ENCODE results near the gene CHRNG.
"Not testable (repeated sequence)": the region's sequence is repeated elsewhere in the genome, so short reads cannot be mapped to it uniquely, and the experiment has no call there.

The CHRNG gene

DNA sequence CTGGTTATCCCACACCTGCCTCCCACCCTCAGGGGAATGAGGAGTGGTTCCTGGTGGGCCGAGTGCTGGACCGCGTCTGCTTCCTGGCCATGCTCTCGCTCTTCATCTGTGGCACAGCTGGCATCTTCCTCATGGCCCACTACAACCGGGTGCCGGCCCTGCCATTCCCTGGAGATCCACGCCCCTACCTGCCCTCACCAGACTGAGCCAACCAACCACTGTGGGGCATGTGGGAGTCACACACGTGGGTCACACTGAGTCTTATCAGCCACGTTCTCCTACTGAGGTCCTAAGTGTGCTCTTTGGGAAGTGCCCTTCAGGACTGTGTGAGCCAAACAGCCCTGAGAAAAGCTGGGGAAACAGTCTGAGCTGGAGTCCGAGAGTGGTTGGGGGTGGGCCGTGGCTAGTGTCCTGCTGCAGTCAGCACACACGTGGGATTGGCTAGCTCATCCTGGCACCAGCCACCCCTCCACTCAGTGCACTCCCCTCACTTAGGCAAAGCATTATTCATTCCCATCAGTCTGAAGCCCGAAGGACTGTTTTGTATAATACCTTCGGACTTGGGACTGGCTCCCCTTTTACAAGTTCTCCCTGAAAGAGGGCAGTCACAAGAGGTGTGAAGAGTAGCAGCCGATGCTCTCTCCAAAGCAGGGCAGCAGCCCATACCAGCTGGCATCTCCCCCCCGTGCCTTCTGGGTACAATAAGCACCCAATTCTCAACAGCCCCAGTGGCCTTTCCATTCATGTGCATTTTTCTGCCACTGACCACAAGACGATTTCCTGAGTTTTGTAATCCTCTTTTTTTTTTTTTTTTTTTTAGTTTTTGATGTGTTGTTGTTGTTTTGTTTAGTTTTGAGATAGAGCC lies 6.3 kb downstream of the CHRNG start:
- DNase-seq: no peak

DNA sequence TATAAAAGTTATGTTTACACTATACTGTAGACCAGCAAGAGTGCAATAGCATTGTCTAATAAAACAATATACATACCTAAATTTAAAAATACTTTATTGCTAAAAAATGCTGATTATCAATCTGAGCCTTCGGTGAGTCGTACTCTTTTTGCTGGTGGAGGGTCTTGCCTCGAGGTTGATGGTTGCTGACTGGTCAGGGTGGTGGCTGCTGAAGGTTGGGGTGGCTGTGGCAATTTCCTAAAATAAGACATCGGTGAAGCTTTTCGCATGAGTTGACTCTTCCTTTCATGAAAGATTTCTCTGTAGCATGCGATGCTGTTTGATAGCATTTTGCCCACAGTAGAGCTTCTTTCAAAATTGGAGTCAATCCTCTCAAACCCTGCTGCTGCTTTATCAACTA lies 8.5 kb downstream of the CHRNG start:
- DNase-seq: no peak

DNA sequence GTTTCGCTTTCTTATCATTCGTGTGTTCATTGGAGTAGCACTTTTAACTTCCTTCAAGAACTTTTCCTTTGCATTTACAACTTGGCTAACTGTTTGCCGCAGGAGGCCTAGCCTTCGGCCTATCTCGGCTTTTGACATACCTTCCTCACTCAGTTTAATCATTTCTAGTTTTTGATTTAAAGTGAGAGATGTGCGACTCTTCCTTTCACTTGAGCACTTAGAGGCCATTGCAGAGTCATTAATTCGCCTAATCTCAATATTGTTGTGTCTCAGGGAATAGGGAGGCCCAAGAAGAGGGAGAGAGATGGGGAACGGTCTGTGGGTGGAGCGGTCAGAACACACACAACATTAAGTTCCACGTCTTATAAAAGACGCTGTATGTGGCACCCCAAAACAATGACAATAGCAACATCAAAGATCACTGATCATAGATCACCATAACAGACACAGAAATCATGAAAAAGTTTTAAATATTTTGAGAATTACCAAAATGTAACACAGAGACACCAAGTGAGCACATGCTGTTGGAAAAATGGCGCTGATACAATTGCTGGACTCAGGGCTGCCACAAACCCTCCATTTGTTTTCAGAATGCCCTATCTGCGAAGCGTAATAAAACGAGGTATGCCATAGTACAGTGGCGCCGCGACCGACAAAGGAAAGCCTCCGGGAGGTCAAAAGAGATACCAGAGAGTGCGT lies 10.3 kb downstream of the CHRNG start:
- DNase-seq: no peak

DNA sequence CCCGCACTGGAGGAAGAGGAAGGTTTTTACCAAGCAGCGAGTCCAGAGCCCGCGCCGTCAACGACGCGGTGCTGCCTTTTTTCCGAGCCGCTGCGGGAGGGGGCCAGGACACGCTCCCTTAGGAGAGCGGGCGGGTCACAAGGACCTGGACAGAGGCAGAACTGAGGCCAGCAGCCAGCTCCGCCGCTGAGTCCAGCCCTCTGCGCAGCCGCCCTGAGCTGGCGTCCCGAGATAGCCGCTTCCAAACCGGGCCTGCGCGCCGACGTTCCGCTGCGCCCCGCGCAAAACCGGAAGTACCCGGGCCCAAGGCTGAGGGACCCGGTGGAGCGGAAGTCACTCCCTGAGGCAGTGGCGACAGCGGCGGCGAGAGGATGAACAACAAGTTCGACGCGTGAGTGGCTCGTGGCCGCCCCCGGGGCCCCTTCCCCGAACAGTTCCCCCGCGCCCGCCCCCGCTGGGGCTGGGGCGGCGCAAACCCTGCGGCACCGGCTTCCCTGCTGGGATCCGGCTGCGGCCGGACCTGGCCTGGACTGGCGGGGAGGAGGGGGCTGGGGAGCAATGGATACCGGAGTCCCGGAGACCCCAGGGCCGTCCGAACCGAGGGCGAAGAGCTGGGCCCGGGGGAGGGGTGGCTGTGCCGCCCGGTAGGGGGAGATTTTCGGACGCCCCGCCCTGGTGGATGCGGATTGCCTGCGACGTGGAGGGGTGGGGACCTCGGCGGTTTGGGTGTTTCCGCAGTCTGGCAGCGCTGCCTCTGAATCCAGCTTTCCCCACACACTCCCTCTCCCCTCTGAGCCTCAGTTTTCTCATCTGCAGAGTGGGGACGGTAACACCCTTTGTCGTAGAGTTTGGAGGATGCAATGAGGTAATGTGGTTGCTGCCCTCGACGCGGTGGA lies 11.1 kb downstream of the CHRNG start, which contains the start of the genes EIF4E2 and TIGD1:
Gene EIF4E2 (plus strand): TSS at position 336 of the 896 bp plus-strand sequence. CDS start 36 bp downstream, at position 372.
Gene TIGD1 (minus strand): TSS at position 204 of the 896 bp plus-strand sequence. CDS start 675 bp downstream, outside the sequence.
- DNase-seq: peak; percentile 78 to 82

DNA sequence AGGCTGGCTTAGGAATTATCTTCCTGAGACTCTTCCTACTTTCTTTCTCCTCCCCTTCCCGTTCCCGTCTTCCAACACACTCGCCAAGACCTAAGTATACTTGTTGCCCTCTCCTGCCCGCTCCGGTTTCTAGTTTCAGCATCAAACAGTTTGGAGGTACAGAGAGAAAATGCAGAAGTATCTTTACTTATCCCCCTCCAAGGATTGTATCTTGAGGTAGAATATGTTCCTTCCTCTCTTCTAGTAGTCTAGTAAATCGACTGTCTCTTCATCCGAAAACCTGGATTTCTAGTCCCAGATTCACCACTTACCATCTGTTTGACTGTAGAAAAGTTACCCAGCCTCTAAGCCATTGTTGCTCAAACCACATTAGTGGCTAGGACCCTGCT lies 11.8 kb downstream of the CHRNG start:
- DNase-seq: peak in 1 of 2 donors; percentile 20

DNA sequence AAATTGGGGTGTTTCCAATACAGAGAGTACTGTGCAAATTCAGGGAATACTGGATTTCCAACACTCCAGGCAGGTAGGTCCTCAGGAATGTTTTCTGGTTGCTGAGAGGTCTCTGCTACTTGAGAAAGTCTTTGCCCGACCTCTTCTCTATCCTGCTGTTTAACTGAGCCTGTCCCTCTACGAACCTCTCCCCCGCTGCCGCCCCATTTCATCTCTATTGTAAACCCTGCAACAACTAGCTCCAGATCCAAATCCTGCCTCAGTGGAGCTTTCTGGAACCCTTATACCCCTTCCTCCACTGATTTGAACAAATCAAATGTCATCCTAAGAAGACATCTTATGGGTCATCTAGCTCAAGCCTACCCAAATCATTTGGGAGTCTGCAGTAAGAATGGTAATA lies 12.3 kb downstream of the CHRNG start:
- no peak for DNase-seq

DNA sequence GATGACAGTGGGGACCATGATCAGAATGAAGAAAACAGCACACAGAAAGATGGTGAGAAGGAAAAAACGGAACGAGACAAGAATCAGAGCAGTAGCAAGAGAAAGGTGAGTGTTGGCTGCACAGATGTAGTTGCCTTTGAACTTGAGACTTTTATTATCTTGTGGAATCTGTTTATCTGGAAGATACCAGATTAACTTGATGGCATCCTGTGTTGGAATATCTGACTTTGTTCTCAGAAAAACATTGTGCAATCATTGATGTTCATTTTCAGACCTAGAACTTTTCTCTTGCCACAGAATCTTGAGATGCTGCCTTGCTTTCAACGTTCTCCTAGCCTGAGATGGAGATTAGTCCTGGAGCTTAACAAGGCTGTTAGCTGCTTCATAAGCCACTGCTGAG lies 16.9 kb downstream of the CHRNG start:
- no peak for DNase-seq

DNA sequence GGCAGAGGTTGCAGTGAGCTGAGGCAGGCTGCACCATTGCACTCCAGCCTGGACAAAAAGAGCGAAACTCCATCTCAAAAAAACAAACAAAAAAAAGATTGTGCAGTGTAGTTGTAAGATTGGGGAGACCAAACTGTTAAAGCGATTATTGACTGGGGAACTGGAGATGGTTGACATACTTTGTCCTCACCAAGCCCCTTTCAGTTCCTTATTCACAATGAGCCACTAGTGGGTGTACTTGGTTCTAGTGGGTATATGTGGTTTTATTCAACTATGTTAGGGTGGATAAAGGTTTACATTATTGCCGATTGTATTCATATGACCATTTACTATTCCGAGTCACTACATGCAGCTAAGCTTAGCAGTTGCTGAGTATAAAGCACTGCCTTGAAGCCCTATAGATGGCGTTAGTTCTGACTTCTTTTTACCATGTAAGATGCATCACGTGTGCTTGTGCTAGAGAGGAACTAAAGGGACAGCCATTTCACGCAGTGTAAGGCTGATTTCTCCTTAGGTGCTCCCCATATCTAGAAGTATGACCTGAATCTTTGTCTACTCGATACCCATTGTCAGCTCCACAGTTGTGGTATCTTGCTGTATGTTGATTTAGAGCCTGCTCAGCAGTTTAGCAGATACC lies 23.1 kb downstream of the CHRNG start:
- DNase-seq: no peak

DNA sequence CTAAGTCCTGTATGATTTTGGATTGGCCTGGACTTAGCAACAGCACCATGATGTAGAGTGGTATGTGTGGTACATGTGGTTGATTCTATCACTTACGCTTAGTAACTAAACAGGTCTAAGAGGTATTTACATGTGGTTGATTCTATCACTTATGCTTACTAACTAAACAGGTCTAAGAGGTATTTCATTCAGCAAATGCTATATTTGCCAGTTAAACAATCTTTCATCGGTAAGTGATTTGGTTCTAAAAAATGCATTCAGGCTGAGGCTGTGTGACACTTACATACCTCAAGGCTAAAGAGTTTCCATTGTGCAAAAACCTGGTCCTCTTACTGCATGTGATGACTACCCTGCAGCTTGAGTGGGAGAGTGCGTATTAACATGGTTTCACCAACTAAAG lies 24.1 kb downstream of the CHRNG start:
- DNase-seq: no peak

DNA sequence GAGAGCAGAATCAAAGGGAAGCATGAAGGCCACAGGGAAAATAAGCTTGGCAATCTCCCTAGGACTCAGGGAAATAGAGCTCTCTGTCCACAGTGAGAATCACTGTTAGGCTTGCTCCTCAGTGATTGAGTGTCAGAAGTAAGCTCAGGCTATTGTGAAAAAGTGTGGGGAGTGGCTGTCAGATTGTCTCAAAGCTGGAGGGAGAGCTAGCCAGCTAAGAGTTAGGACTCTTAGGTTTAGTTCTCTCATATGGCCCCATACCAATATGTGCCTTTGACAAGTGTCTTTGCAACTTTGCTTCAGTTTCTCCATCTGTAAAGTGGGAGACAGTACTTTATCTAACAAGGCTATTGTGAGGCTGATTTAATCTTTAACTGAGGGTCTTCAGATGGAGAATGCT lies 28.2 kb downstream of the CHRNG start:
- no peak for DNase-seq

DNA sequence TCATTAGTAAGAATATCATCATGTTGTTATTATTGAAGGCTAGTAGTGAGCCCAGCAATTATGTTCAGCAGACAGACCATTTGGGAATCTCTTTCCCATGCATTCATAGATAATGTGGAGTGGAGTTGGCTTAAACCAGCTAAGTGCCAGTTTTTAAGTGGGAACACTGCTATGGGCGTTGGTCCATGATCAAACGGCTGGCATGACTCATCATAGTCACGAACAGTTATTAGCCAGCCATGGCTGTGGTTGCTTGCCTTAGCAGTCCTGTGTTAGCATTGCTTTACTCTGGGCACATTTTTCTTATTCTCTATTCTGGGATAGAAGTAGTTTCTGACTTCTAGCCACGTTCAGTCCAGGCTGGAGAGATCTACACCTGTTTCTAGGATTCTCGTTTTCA lies 28.7 kb downstream of the CHRNG start:
- no peak for DNase-seq

DNA sequence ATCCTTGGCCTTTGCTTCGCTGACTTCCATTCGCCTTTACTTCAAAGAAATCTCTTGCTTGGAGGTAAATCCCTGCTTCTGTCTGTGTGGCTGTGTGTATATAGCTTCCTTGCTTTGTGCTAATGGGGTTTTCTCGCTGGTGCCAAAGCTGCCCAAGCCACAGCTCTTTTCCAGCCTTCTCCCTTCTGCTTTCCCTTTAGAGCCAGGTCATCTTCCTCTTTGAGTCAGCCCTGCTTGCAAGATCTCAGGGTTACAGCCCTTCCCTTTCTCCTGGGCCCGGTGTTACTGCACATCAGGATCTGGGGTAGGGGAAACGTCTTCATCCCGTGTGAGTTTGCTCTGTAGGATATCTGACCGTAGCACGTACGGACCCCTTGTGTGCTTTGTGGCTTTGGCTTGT lies 30.0 kb downstream of the CHRNG start:
- DNase-seq: no peak

DNA sequence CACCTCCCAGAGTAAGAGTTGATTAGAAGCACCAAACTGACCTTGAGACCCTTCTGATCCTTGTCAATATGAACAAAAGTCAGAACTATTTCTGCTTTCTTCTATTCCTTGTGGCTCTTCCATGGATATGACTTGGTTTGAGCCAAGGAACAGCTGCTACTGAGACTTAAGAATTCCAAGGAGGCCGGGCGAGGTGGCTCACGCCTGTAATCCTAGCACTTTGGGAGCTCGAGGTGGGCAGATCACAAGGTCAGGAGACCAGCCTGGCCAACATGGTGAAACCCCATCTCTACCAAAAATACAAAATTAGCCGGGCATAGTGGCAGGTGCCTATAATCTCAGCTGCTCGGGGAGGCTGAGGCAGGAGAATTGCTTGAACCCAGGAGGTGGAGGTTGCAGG lies 31.0 kb downstream of the CHRNG start:
- not testable (repeated sequence) for DNase-seq

DNA sequence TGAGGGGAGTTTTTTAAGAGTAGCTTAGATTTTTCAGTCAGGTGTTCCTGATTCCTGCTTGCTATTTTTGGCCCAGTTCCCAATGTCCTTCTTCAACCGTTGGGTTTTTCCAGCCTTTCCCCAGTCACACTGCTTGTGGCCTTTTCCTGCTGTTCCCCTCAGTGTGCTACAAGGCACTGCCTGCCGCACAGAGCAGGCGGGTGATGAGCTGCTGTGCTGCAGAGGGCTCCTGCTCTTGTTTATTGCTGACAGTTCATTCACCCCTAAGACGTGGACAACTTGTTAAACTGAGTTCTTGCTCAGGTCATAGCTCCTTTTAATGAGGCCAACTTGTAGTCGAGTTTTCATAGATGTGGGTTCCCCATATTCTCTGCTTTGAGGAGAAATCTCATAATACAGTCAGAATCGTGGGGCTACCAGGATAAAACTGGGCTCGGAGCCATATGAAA lies 31.6 kb downstream of the CHRNG start:
- no peak for DNase-seq

DNA sequence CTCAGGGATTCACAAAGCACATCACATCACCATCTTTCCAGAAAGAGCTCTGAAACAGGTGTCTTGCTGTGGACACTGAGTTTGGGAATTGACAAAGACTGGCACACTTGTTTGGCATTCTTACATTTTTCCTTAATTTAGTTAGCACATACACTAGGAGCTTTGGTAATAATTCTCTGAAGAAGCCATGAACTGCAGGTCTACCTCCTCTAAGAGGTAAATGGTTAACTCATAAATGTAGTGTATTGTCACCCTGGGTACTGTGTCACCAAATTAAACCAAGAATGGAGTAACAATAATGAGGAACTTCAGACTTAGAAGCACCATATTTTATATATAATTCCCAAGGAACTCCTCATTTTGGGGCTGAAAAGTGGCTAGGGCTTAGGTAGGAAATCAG lies 33.5 kb downstream of the CHRNG start:
- DNase-seq: no peak

DNA sequence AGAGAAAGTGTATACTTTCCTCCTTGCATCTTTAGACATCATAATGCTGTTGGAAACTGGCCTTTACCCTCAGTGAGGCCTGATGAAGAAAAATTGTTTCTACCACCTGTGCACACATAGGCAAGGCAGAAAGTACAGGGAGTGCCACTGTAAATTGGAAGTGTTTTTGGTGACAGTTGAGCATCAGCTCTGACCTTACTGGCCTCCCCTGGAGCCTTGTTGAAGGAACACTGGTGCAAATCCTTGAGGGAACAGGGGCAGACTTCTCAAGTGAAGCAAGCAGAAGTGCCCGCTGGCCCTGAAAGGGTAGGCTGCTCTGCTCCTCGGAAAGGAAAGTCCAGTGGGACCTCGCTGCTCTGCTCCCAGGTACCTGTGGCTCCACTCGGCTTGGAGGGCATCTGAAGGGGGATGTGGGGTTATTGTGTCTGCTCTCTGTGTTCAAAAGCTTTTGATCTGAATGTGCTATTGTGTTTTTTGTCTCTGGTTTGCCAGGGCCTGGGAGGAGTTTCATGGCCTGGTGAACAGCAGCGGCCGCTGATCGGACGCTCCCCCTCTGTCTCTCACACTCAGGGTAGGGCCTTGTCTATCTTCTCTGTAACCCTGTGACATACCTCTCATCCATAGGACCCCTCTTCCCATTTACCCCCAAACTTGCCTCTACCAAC lies 34.4 kb downstream of the CHRNG start:
- DNase-seq: no peak

DNA sequence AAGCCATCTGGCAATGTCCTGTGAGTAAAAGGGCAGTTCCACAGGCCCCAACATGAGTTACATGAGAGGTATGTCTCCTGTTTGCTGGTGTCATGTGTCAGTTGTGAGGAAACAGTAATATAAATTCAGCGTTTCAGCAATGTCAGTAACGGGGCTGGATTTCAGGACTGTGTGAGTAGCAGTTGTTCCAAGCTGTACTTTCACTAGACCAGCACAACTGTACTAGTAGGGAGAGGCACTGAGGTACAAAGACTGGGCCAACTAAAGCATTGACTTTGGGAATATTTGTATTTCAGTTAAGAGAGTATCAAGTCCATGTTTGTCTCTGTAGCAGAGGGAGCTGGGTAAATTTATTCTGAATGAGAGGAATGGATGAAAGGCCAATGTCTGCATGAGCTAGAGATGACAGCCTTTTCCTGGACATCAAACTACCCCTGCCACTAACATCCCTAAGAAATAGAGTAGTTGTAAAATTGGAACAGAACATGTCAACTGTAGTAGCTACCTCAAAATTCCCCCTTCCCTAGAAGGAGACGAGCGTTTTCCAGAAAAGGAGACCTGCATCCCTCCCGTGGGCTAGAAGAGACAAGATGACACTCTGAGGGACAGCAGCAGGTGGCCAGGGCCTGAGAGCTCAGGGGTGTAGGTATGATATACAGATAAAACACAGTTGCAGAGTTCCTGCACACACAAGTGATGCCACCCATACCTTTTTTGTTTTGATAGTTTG lies 35.3 kb downstream of the CHRNG start:
- no peak for DNase-seq

DNA sequence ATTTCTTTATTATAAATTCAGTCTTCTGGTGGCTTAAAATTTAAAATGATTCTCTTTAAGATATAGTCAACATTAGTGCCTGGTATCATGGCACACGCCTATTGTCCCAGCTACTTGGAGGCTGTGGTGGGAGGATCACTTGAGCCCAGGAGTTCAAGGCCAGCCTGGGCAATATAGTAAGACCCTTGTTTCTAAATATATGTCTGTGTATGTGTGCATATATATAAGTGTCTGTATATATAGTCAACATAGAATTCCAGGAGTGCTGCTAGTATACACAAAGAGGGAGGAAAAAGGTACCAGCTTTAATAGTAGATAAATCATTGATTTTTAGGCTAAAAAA lies 35.9 kb downstream of the CHRNG start:
- no peak for DNase-seq

DNA sequence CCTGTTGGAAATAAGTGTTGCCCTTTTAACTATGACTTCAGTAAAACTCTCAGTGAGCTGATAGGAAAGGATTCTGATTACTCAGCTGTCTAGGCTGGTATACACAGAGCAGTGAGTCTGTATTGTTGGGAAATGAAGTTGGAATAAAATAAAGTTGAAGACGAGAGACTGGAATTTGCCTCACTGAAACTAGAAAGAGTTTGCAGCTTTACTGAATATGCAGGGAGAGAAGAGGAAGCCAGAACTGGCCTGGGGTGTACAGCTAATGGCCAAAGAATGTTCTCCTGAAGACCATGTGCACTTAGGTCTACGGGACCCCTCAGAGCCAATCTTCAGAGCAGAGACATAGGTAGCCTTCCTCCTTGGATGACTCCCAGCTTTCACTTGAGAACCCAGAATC lies 37.5 kb downstream of the CHRNG start:
- no peak for DNase-seq

DNA sequence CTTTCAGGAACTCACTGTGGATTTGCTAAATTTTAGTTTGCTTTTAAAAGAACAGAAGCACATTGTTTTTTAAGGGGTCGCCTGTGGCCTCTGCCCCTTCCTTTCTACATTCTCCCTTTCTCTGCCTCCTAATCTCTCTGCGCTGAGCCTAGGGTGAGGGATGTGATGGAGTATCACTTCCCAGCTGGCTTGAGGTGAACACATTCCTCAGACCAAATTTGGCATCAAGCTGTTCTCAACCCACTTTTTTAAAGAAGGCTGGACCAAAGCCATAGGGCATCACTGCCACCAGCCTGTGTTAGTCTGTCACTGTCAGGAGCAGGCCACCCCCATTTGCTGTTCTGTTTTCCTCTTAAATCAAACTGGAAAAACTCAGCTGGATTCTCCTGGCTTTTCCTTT lies 38.3 kb downstream of the CHRNG start:
- no peak for DNase-seq

DNA sequence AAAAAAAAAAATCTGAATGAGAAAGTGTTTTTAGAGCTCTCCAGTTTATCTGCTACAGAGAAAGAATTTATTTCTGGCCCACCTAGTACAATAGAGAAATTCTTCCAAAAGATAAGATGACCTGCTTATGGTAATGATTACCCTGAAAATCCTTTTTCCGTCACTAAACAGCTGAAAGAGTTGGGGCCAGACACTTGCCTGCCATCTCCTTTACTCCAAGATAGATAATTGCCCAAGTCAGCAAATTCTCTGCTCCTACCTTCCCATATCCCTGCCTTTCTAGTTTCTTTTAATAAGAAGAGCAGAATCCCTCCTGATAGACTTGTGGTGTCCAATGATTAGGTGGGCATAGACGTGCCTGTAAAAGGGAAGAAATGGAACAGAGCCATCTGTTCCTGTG lies 39.1 kb downstream of the CHRNG start:
- DNase-seq: no peak

DNA sequence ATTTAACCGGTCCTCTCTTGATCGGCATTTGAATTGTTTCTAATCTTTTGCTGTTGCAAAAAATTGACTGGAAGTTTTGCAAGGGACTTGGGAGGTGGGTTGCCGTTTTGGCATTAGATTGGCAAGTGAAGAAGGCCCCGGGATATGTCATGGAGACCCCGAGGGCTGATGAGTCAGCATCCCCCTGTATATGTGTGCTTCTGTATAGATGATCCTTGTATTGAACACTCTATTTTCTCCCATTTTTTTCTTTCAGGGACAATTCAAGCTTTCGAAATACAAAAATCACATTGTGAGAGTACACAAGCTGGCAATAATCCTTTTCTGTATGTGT lies 41.1 kb downstream of the CHRNG start:
- no peak for DNase-seq
